Vagina (tissue), 2 donors: ENCODE measurements around the gene KRTAP5-2. TPM values are rescaled to one million over a fixed set of nuclear protein-coding genes. Genes with fewer than 3 reads are reported as not detected.

Experiments
- DNase-seq, 2 donors: peaks; one replicate each; pipeline ENCODE4 v3.0.0-alpha.2; 2017; ENCODE audit errors: extremely low spot score in 2 of 2
- H3K27ac ChIP-seq: fragments of 200-600 bp; sonication (generic); one replicate; pipeline ENCODE4 v1.5.1; 2019
- H3K27me3 ChIP-seq: fragments of 200-600 bp; sonication (generic); one replicate; pipeline ENCODE4 v1.5.1; 2019
- H3K36me3 ChIP-seq, 2 donors: fragments of 200-600 bp; sonication (generic); one replicate each; pipeline ENCODE4 v1.5.1; 2017 to 2019
- H3K4me1 ChIP-seq: fragments of 200-600 bp; sonication (generic); one replicate; pipeline ENCODE4 v1.5.1; 2019
- H3K4me3 ChIP-seq, 2 donors: fragments of 200-600 bp; sonication (generic); 1 replicate in 1 of 2; 2 replicates in 1 of 2; pipeline ENCODE4 v1.5.1; 2016 to 2019
- H3K9me3 ChIP-seq: fragments of 200-600 bp; sonication (generic); one replicate; pipeline ENCODE4 v1.5.1; 2019
- CTCF ChIP-seq, 3 experiments: fragments of 450-650 bp in 2 of 3; fragments of 200-600 bp in 1 of 3; sonication (generic) in 1 of 3; IDR thresholded peaks; one replicate each; pipeline ENCODE4 v1.5.1; 2017 to 2019; ENCODE audit warnings: antibody characterized with exemption in 3 of 3, mild to moderate bottlenecking in 2 of 3, moderate library complexity in 2 of 3
- POLR2A ChIP-seq, 2 donors: fragments of 450-650 bp; IDR thresholded peaks; one replicate each; pipeline ENCODE4 v1.6.1; 2017; ENCODE audit warnings: antibody characterized with exemption in 2 of 2, mild to moderate bottlenecking in 2 of 2, moderate library complexity in 2 of 2
- POLR2AphosphoS5 ChIP-seq, 2 donors: sonication (generic); formaldehyde crosslinking; IDR thresholded peaks; one replicate each; pipeline ENCODE4 v1.9.0; 2017; ENCODE audit warnings: antibody characterized with exemption in 2 of 2, mild to moderate bottlenecking in 2 of 2, low read depth in 1 of 2; ENCODE audit not compliant: insufficient read depth in 1 of 2
- intact Hi-C: fragments of 100-400 bp; cut with DNase I; formaldehyde crosslinking; loops from one replicate; pipeline ENCODE4 v1.15.1; 2023
- total RNA-seq: library from RNA; depleted of rRNA; stranded (reverse); fragments of >200 nt; gene quantifications from one replicate; pipeline ENCODE4 v1.2.3, GENCODE V29; 2016

The KRTAP5-2 gene
- total RNA-seq, 1 donor from 2014 or later: not detected

DNA sequence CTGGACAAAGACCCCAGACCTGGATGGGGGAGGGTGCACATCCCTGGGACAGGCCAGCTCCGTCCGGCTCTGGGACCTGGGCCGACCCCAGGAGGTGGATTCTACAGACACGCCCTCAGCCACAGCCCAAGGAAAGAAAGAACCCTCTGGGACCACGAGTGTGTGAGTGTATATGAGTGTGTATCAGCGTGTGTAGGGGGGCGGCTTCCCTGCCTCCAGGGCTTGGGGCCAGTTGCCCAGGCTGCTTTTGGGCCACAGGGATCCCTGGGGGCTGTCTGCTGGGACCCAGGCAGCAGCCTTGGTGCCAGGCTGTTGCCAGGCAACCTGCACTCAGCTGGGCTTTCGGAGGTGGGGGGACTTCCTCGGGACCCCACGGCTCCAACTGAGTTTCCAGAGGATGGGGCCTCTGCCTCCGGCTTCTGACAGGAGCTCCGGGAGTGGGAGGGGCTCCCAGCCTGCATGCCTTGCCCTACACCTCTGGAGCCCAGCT, 34.9 kb downstream of the KRTAP5-2 start:
- H3K36me3 ChIP-seq: no peaks in the 10 kb centered on the region
- no peak overlapping the region for H3K4me3 ChIP-seq
- H3K4me1 ChIP-seq: peaks cover 31% of the 10 kb centered on the region
- intact Hi-C loops: no loop called here
- no peak for TF ChIP-seq CTCF (IDR thresholded peaks at IDR 0.05)
- no peak overlapping the region for H3K27ac ChIP-seq
- H3K27me3 ChIP-seq: no peaks in the 10 kb centered on the region
- no peaks in the 10 kb centered on the region for H3K9me3 ChIP-seq
- DNase-seq: no peak

GRCh38 chr11:1562469-1563148, 35.5 kb downstream of the KRTAP5-2 start:
- H3K36me3 ChIP-seq: no peaks in the 10 kb centered on the region
- H3K27me3 ChIP-seq: no peaks in the 10 kb centered on the region
- H3K9me3 ChIP-seq: no peaks in the 10 kb centered on the region
- intact Hi-C loops: no loop called here
- DNase-seq: no peak
- H3K27ac ChIP-seq: no peak overlapping the region
- no peak overlapping the region for H3K4me3 ChIP-seq
- peaks cover 37% of the 10 kb centered on the region for H3K4me1 ChIP-seq
- no peak for TF ChIP-seq CTCF (IDR thresholded peaks at IDR 0.05)
- no peak for TF ChIP-seq POLR2AphosphoS5 (IDR thresholded peaks at IDR 0.05; ENCODE audit: insufficient read depth in 1 of 2, low read depth in 1 of 2)
- no peak for TF ChIP-seq POLR2A (IDR thresholded peaks at IDR 0.05)

- no peaks in the 10 kb centered on the region for H3K27me3 ChIP-seq
- no peak overlapping the region for H3K4me3 ChIP-seq
- no peak overlapping the region for H3K27ac ChIP-seq
- no peaks in the 10 kb centered on the region for H3K36me3 ChIP-seq
- no peak for DNase-seq
- H3K9me3 ChIP-seq: no peaks in the 10 kb centered on the region
- peaks cover 40% of the 10 kb centered on the region for H3K4me1 ChIP-seq
- intact Hi-C loops: no loop called here
- TF ChIP-seq CTCF (IDR thresholded peaks at IDR 0.05): no peak
- no peak for TF ChIP-seq POLR2AphosphoS5 (IDR thresholded peaks at IDR 0.05; ENCODE audit: insufficient read depth in 1 of 2, low read depth in 1 of 2)
- TF ChIP-seq POLR2A (IDR thresholded peaks at IDR 0.05): no peak
Measured at GRCh38 chr11:1561955-1562354, 36.1 kb downstream of the KRTAP5-2 start.

DNA sequence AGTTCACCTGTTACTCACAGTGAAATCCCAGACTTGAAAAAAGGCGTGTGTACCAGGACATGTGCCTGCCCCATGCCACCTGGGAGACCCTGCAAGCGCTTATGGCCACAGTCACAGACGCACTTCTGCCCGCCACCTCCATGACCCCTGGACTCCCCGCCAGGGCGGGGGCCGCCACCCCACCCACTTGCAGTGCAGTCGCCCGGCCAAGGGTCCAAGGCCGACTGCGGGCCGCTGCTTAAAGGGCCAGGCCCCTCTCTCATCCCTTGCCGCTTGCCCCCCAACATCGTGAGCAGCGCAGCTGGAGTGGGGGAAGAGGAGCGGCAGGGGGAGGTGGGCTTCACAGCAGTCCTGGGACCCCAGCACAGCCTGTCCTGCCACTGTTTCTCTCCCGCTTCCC, 36.8 kb downstream of the KRTAP5-2 start:
- Histone ChIP-seq H3K36me3 (no peaks in the 10 kb centered on the region), H3K27me3 (no peaks in the 10 kb centered on the region), H3K4me3 (no peak overlapping the region), H3K4me1 (peaks cover 40% of the 10 kb centered on the region), H3K9me3 (no peaks in the 10 kb centered on the region), H3K27ac (no peak overlapping the region)
- intact Hi-C loops: no loop called here
- TF ChIP-seq POLR2AphosphoS5 (IDR thresholded peaks at IDR 0.05; ENCODE audit: insufficient read depth in 1 of 2, low read depth in 1 of 2) (no peak), POLR2A (IDR thresholded peaks at IDR 0.05) (no peak), CTCF (IDR thresholded peaks at IDR 0.05) (no peak)
- no peak for DNase-seq

DNA sequence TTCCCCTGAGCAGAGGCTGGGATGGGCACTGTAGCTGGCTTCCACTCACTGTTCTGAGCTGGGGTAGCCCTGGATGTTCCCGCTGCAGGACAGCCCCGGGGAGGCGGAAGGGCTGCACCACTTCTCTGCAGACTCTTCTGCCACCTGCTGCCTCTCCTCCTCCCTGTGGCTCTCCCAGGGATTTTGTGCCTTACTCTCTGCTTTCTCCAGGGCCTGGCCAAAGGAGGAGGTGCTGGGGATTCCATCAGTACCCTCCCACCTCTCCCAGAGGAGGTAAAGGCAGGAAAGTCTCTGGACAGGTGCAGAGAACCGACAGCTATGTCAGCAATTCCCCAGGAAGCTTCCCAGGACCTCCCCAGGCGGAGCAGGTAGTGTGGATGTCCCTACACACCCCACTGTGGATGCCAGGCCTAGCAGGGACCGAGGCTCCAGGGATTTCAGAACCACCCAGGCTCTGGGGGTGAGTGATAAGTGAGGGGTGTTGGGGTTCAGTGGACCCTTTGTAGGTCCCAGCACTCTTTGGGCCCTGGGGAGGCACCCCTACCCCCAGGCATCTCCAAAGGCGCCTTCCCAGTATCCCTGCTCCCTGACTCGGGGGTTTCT, 37.3 kb downstream of the KRTAP5-2 start:
- no peak for DNase-seq
- TF ChIP-seq CTCF (IDR thresholded peaks at IDR 0.05): no peak
- TF ChIP-seq POLR2A (IDR thresholded peaks at IDR 0.05): no peak
- TF ChIP-seq POLR2AphosphoS5 (IDR thresholded peaks at IDR 0.05; ENCODE audit: insufficient read depth in 1 of 2, low read depth in 1 of 2): no peak
- Histone ChIP-seq H3K4me3 (no peak overlapping the region), H3K9me3 (no peaks in the 10 kb centered on the region), H3K36me3 (no peaks in the 10 kb centered on the region), H3K27me3 (no peaks in the 10 kb centered on the region), H3K4me1 (peaks cover 40% of the 10 kb centered on the region), H3K27ac (peak overlapping the region; percentile 80)
- intact Hi-C loops: no loop called here
